Measurements from ENCODE around the gene ARHGAP1. TPM values are rescaled to one million over a fixed set of nuclear protein-coding genes. Genes with fewer than 3 reads are reported as not detected.

Gene ARHGAP1
- total and polyA plus RNA-seq, 2 of the 13 experiments (the other 11 are each of a cell fraction or from before 2014, with no cell fraction given) = 18.6 to 30.3 TPM

DNA sequence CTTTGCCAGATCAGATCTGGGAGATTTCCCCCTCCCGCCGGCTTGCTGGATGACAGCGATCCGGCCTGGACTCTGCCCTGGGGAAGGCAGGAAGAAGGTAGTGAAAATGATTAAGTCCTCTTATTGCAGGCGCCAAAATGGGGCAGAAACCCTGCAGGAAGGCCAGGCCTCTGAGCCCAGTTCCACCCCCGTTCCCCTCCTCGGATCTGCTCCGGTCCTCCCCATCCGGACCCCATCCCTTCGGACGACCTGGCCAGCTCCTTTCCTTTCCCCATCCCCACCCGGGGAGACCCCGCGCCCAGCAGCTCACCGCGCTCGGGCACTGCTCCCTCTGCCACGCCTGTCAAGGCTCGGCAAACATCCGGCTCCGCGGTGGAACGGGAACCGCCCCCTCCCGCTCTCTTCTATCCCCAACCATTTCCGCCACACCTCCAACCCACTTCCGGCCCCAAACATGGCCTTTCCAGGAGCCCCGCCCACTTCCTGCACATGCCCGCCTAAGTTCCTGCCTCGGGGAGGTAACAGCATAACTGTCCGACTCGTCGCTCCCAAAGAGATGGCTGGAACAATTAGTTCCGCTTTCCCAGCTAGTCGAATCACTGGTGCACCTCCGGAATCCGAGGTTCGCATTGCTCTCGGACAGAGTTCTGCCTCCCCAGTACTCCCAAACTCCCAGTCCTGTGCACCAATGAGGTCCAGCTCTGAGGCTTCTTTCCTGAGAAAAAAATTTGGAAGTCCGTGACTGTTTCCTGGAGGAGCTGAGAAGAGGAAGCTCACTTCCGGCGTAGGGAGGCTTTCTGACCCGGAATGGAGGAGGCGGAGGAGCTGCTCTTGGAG is at the start of gene ARHGAP1, which contains the start of gene ZNF408 (continued):
- TF ChIP-seq, protein P1, sequence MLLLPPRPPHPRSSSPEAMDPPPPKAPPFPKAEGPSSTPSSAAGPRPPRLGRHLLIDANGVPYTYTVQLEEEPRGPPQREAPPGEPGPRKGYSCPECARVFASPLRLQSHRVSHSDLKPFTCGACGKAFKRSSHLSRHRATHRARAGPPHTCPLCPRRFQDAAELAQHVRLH (CRISPR knock-in tag; IDR thresholded peaks at IDR 0.05; ENCODE audit: borderline replicate concordance, low read depth) = peak; percentile 76; the same call in 1 of the 2 replicates
- TF ChIP-seq YEATS2 (CRISPR knock-in tag; IDR thresholded peaks at IDR 0.05; ENCODE audit: borderline replicate concordance) (peak; percentile 94), ZNF75D (CRISPR knock-in tag; IDR thresholded peaks at IDR 0.05; ENCODE audit: borderline replicate concordance) (no peak), CBX2 (IDR thresholded peaks at IDR 0.05; ENCODE audit: low read depth, low read length) (no peak), CBX2 (CRISPR knock-in tag; IDR thresholded peaks at IDR 0.05; ENCODE audit: low read depth) (peak; percentile 48; the same call in 1 of the 2 replicates), CHD2 (IDR thresholded peaks at IDR 0.05; ENCODE audit: low read depth, low read length) (no peak), SIX4 (CRISPR knock-in tag; IDR thresholded peaks at IDR 0.05) (no peak; the same call in 1 of the 2 replicates), PTBP1 (IDR thresholded peaks at IDR 0.05; ENCODE audit: low read depth, low read length, poor library complexity, severe bottlenecking) (no peak), SP140L (CRISPR knock-in tag; IDR thresholded peaks at IDR 0.05; ENCODE audit: borderline replicate concordance) (no peak), JUNB (CRISPR knock-in tag; IDR thresholded peaks at IDR 0.05; ENCODE audit: borderline replicate concordance) (no peak; the same call in 1 of the 2 replicates), ZNF34 (CRISPR knock-in tag; IDR thresholded peaks at IDR 0.05; ENCODE audit: borderline replicate concordance) (peak; percentile 85; the same call in 1 of the 2 replicates), ZNF326 (CRISPR knock-in tag; IDR thresholded peaks at IDR 0.05; ENCODE audit: borderline replicate concordance) (no peak), KLF6 (CRISPR knock-in tag; IDR thresholded peaks at IDR 0.05) (peak; percentile 80; the same call in 1 of the 2 replicates), ZNF619 (CRISPR knock-in tag; IDR thresholded peaks at IDR 0.05) (0 out of 2 replicates have a peak, but pooled peaks have one; percentile 12), ZNF598 (CRISPR knock-in tag; IDR thresholded peaks at IDR 0.05; ENCODE audit: borderline replicate concordance) (peak; percentile 75; the same call in 1 of the 2 replicates), ZFX (CRISPR knock-in tag; IDR thresholded peaks at IDR 0.05; ENCODE audit: low read depth) (peak; percentile 82), ATRX (CRISPR knock-in tag; IDR thresholded peaks at IDR 0.05; ENCODE audit: borderline replicate concordance) (no peak)
- TF ChIP-seq, protein P2, sequence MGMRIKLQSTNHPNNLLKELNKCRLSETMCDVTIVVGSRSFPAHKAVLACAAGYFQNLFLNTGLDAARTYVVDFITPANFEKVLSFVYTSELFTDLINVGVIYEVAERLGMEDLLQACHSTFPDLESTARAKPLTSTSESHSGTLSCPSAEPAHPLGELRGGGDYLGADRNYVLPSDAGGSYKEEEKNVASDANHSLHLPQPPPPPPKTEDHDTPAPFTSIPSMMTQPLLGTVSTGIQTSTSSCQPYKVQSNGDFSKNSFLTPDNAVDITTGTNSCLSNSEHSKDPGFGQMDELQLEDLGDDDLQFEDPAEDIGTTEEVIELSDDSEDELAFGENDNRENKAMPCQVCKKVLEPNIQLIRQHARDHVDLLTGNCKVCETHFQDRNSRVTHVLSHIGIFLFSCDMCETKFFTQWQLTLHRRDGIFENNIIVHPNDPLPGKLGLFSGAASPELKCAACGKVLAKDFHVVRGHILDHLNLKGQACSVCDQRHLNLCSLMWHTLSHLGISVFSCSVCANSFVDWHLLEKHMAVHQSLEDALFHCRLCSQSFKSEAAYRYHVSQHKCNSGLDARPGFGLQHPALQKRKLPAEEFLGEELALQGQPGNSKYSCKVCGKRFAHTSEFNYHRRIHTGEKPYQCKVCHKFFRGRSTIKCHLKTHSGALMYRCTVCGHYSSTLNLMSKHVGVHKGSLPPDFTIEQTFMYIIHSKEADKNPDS (CRISPR knock-in tag; IDR thresholded peaks at IDR 0.05) = no peak
- TF ChIP-seq, protein P3, sequence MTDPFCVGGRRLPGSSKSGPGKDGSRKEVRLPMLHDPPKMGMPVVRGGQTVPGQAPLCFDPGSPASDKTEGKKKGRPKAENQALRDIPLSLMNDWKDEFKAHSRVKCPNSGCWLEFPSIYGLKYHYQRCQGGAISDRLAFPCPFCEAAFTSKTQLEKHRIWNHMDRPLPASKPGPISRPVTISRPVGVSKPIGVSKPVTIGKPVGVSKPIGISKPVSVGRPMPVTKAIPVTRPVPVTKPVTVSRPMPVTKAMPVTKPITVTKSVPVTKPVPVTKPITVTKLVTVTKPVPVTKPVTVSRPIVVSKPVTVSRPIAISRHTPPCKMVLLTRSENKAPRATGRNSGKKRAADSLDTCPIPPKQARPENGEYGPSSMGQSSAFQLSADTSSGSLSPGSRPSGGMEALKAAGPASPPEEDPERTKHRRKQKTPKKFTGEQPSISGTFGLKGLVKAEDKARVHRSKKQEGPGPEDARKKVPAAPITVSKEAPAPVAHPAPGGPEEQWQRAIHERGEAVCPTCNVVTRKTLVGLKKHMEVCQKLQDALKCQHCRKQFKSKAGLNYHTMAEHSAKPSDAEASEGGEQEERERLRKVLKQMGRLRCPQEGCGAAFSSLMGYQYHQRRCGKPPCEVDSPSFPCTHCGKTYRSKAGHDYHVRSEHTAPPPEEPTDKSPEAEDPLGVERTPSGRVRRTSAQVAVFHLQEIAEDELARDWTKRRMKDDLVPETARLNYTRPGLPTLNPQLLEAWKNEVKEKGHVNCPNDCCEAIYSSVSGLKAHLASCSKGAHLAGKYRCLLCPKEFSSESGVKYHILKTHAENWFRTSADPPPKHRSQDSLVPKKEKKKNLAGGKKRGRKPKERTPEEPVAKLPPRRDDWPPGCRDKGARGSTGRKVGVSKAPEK (CRISPR knock-in tag; IDR thresholded peaks at IDR 0.05; ENCODE audit: borderline replicate concordance) = no peak
- TF ChIP-seq, protein P4, sequence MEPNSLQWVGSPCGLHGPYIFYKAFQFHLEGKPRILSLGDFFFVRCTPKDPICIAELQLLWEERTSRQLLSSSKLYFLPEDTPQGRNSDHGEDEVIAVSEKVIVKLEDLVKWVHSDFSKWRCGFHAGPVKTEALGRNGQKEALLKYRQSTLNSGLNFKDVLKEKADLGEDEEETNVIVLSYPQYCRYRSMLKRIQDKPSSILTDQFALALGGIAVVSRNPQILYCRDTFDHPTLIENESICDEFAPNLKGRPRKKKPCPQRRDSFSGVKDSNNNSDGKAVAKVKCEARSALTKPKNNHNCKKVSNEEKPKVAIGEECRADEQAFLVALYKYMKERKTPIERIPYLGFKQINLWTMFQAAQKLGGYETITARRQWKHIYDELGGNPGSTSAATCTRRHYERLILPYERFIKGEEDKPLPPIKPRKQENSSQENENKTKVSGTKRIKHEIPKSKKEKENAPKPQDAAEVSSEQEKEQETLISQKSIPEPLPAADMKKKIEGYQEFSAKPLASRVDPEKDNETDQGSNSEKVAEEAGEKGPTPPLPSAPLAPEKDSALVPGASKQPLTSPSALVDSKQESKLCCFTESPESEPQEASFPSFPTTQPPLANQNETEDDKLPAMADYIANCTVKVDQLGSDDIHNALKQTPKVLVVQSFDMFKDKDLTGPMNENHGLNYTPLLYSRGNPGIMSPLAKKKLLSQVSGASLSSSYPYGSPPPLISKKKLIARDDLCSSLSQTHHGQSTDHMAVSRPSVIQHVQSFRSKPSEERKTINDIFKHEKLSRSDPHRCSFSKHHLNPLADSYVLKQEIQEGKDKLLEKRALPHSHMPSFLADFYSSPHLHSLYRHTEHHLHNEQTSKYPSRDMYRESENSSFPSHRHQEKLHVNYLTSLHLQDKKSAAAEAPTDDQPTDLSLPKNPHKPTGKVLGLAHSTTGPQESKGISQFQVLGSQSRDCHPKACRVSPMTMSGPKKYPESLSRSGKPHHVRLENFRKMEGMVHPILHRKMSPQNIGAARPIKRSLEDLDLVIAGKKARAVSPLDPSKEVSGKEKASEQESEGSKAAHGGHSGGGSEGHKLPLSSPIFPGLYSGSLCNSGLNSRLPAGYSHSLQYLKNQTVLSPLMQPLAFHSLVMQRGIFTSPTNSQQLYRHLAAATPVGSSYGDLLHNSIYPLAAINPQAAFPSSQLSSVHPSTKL (CRISPR knock-in tag; IDR thresholded peaks at IDR 0.05) = peak; percentile 31

Measured in HepG2 (cell line).